ENCODE results near the gene CPTP. TPM values are rescaled to one million over a fixed set of nuclear protein-coding genes. Genes with fewer than 3 reads are reported as not detected.

Gene CPTP
- total and polyA plus RNA-seq, 2 of the 13 experiments (the other 11 are each of a cell fraction or from before 2014, with no cell fraction given): 5.5 to 9.3 TPM

DNA sequence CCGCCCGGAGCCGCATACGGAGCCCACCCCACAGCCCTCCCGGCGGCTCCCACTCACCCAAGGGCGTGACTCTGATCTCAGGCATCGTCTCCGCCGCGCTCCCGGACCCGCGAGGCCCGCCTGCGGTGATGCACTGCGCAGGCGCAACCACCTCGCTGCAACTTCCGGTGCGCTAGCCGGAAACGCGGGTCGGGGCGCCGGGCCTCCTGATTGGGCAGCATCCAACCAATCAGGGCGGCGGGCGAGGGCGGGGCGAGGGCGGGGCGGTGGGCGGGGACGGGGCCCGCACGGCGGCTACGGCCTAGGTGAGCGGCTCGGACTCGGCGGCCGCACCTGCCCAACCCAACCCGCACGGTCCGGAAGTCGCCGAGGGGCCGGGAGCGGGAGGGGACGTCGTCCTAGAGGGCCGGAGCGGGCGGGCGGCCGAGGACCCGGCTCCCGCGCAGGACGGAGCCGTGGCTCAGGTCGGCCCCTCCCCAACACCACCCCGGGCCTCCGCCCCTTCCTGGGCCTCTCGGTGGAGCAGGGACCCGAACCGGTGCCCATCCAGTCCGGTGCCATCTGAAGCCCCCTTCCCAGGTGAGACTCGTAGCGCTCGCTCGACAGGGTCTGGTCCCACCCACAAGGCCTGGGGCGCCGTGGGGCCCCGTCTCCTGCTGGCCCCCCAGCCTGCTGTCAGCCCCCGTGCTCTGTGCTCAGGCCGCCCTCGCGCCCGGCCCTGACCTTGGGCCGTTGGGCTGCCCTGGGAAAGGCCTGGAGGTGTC is at the start of gene CPTP, which contains the start of gene INTS11 (continued):
- TF ChIP-seq, protein P1, sequence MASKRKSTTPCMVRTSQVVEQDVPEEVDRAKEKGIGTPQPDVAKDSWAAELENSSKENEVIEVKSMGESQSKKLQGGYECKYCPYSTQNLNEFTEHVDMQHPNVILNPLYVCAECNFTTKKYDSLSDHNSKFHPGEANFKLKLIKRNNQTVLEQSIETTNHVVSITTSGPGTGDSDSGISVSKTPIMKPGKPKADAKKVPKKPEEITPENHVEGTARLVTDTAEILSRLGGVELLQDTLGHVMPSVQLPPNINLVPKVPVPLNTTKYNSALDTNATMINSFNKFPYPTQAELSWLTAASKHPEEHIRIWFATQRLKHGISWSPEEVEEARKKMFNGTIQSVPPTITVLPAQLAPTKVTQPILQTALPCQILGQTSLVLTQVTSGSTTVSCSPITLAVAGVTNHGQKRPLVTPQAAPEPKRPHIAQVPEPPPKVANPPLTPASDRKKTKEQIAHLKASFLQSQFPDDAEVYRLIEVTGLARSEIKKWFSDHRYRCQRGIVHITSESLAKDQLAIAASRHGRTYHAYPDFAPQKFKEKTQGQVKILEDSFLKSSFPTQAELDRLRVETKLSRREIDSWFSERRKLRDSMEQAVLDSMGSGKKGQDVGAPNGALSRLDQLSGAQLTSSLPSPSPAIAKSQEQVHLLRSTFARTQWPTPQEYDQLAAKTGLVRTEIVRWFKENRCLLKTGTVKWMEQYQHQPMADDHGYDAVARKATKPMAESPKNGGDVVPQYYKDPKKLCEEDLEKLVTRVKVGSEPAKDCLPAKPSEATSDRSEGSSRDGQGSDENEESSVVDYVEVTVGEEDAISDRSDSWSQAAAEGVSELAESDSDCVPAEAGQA (IDR thresholded peaks at IDR 0.05; ENCODE audit: low read depth): no peak
- TF ChIP-seq, protein P1 (CRISPR knock-in tag; IDR thresholded peaks at IDR 0.05; ENCODE audit: borderline replicate concordance): peak; percentile 6; the same call in 1 of the 2 replicates
- TF ChIP-seq SNAI1 (CRISPR knock-in tag; IDR thresholded peaks at IDR 0.05; ENCODE audit: borderline replicate concordance) (peak; percentile 46; the same call in 1 of the 2 replicates), ZNF788 (CRISPR knock-in tag; IDR thresholded peaks at IDR 0.05; ENCODE audit: borderline replicate concordance) (peak; percentile 83; the same call in 1 of the 2 replicates), FOXC1 (CRISPR knock-in tag; IDR thresholded peaks at IDR 0.05; ENCODE audit: borderline replicate concordance) (peak; percentile 64), GABPA (IDR thresholded peaks at IDR 0.05; ENCODE audit: low read depth, low read length) (no peak), GABPA (CRISPR knock-in tag; IDR thresholded peaks at IDR 0.05; ENCODE audit: low read depth) (peak; percentile 91), ZNF253 (CRISPR knock-in tag; IDR thresholded peaks at IDR 0.05; ENCODE audit: borderline replicate concordance) (no peak), ZC3H13 (CRISPR knock-in tag; IDR thresholded peaks at IDR 0.05) (peak; percentile 77; the same call in 1 of the 2 replicates), ZMYM4 (CRISPR knock-in tag; IDR thresholded peaks at IDR 0.05) (peak; percentile 28; the same call in 1 of the 2 replicates)
- TF ChIP-seq, protein P2, sequence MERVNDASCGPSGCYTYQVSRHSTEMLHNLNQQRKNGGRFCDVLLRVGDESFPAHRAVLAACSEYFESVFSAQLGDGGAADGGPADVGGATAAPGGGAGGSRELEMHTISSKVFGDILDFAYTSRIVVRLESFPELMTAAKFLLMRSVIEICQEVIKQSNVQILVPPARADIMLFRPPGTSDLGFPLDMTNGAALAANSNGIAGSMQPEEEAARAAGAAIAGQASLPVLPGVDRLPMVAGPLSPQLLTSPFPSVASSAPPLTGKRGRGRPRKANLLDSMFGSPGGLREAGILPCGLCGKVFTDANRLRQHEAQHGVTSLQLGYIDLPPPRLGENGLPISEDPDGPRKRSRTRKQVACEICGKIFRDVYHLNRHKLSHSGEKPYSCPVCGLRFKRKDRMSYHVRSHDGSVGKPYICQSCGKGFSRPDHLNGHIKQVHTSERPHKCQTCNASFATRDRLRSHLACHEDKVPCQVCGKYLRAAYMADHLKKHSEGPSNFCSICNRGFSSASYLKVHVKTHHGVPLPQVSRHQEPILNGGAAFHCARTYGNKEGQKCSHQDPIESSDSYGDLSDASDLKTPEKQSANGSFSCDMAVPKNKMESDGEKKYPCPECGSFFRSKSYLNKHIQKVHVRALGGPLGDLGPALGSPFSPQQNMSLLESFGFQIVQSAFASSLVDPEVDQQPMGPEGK (CRISPR knock-in tag; IDR thresholded peaks at IDR 0.05): peak; percentile 88
- TF ChIP-seq, protein P3, sequence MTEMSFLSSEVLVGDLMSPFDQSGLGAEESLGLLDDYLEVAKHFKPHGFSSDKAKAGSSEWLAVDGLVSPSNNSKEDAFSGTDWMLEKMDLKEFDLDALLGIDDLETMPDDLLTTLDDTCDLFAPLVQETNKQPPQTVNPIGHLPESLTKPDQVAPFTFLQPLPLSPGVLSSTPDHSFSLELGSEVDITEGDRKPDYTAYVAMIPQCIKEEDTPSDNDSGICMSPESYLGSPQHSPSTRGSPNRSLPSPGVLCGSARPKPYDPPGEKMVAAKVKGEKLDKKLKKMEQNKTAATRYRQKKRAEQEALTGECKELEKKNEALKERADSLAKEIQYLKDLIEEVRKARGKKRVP (CRISPR knock-in tag; IDR thresholded peaks at IDR 0.05): 0 out of 4 replicates have a peak, but pooled peaks of 1 of the 2 experiments have one; percentile 40
- TF ChIP-seq, protein P4, sequence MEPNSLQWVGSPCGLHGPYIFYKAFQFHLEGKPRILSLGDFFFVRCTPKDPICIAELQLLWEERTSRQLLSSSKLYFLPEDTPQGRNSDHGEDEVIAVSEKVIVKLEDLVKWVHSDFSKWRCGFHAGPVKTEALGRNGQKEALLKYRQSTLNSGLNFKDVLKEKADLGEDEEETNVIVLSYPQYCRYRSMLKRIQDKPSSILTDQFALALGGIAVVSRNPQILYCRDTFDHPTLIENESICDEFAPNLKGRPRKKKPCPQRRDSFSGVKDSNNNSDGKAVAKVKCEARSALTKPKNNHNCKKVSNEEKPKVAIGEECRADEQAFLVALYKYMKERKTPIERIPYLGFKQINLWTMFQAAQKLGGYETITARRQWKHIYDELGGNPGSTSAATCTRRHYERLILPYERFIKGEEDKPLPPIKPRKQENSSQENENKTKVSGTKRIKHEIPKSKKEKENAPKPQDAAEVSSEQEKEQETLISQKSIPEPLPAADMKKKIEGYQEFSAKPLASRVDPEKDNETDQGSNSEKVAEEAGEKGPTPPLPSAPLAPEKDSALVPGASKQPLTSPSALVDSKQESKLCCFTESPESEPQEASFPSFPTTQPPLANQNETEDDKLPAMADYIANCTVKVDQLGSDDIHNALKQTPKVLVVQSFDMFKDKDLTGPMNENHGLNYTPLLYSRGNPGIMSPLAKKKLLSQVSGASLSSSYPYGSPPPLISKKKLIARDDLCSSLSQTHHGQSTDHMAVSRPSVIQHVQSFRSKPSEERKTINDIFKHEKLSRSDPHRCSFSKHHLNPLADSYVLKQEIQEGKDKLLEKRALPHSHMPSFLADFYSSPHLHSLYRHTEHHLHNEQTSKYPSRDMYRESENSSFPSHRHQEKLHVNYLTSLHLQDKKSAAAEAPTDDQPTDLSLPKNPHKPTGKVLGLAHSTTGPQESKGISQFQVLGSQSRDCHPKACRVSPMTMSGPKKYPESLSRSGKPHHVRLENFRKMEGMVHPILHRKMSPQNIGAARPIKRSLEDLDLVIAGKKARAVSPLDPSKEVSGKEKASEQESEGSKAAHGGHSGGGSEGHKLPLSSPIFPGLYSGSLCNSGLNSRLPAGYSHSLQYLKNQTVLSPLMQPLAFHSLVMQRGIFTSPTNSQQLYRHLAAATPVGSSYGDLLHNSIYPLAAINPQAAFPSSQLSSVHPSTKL (CRISPR knock-in tag; IDR thresholded peaks at IDR 0.05): peak; percentile 30; the same call in 1 of the 2 replicates
